GM18502 (cell line): Measurements from ENCODE around the gene INPP5F.

ENCODE experiments used
- ATAC-seq: cut with Tn5 transposase; IDR thresholded peaks from one replicate; pipeline ENCODE4 v1.9.1; 2021; ENCODE audit warnings: mild to moderate bottlenecking; ENCODE audit not compliant: unreplicated experiment, poor library complexity

The INPP5F gene

GRCh38 chr10:119811122-119811521 lies 85.3 kb downstream of the INPP5F start:
- no peak for ATAC-seq

- no peak for ATAC-seq
These were observed 86.8 kb downstream of the INPP5F start for GRCh38 chr10:119812684-119813083.

GRCh38 chr10:119815671-119816070 lies 89.8 kb downstream of the INPP5F start:
- no peak for ATAC-seq

GRCh38 chr10:119817991-119818888 lies 92.4 kb downstream of the INPP5F start:
- ATAC-seq: no peak

- no peak for ATAC-seq
These were observed 93.0 kb downstream of the INPP5F start for GRCh38 chr10:119818889-119819270.

GRCh38 chr10:119821182-119821581 lies 95.3 kb downstream of the INPP5F start:
- ATAC-seq: no peak

GRCh38 chr10:119824299-119824698 lies 98.4 kb downstream of the INPP5F start:
- ATAC-seq: no peak

GRCh38 chr10:119826771-119827170 lies 100.9 kb downstream of the INPP5F start:
- no peak for ATAC-seq

- ATAC-seq: no peak
These were observed 101.6 kb downstream of the INPP5F start for GRCh38 chr10:119827430-119827829.

- ATAC-seq: no peak
These were observed 103.6 kb downstream of the INPP5F start for GRCh38 chr10:119829429-119829828.

GRCh38 chr10:119830851-119831250 lies 105.0 kb downstream of the INPP5F start:
- ATAC-seq: no peak

- ATAC-seq: no peak
These were observed 105.8 kb downstream of the INPP5F start for GRCh38 chr10:119831656-119832055.

GRCh38 chr10:119832951-119833350 lies 107.1 kb downstream of the INPP5F start:
- ATAC-seq: no peak

GRCh38 chr10:119834188-119834587 lies 108.3 kb downstream of the INPP5F start:
- ATAC-seq: no peak

- no peak for ATAC-seq
These were observed 119.8 kb downstream of the INPP5F start for GRCh38 chr10:119845656-119846055.

- ATAC-seq: no peak
These were observed 123.4 kb downstream of the INPP5F start for GRCh38 chr10:119849031-119849789.

- no peak for ATAC-seq
These were observed 124.1 kb downstream of the INPP5F start for GRCh38 chr10:119849944-119850343.

GRCh38 chr10:119852277-119852676 lies 126.4 kb downstream of the INPP5F start:
- no peak for ATAC-seq

- ATAC-seq: no peak
These were observed 127.0 kb downstream of the INPP5F start for GRCh38 chr10:119852822-119853221.

GRCh38 chr10:119853574-119853973 lies 127.7 kb downstream of the INPP5F start:
- ATAC-seq: no peak

GRCh38 chr10:119858063-119858462 lies 132.2 kb downstream of the INPP5F start:
- no peak for ATAC-seq
